HAP-1 (cell line): ENCODE data around the gene HJURP.
"Not testable (repeated sequence)": the region's sequence is repeated elsewhere in the genome, so short reads cannot be mapped to it uniquely, and the experiment has no call there.

Source experiments
- DNase-seq, 2 experiments: peaks; one replicate each; pipeline ENCODE4 v3.0.0-alpha.2; 2016 to 2020; ENCODE audit warnings: low spot score in 2 of 2
- H3K27me3 ChIP-seq: fragments of 250-450 bp; sonication (Bioruptor Pico); 2 replicates; pipeline ENCODE4 v1.5.1; 2020; ENCODE audit warnings: low read depth, mild to moderate bottlenecking, moderate library complexity
- H3K36me3 ChIP-seq: fragments of 250-450 bp; sonication (Bioruptor Pico); replicated peaks from 2 replicates; pipeline ENCODE4 v1.5.1; 2020; ENCODE audit warnings: mild to moderate bottlenecking
- H3K4me1 ChIP-seq: fragments of 250-450 bp; sonication (Bioruptor Pico); 2 replicates; pipeline ENCODE4 v1.5.1; 2020; ENCODE audit warnings: mild to moderate bottlenecking
- H3K4me3 ChIP-seq: fragments of 250-450 bp; sonication (Bioruptor Pico); 2 replicates; pipeline ENCODE4 v1.5.1; 2020; ENCODE audit warnings: mild to moderate bottlenecking, moderate library complexity
- H3K9me3 ChIP-seq: fragments of 250-450 bp; sonication (Bioruptor Pico); 2 replicates; pipeline ENCODE4 v1.5.1; 2020; ENCODE audit warnings: mild to moderate bottlenecking, moderate library complexity
- in situ Hi-C: fragments of 300-500 bp; cut with MboI; formaldehyde crosslinking; loops from 3 replicates; pipeline ENCODE4 v1.14.3; 2020; ENCODE audit warnings: low sequenced_read_pairs, inconsistent platforms, mixed read lengths

Gene HJURP, protein sequence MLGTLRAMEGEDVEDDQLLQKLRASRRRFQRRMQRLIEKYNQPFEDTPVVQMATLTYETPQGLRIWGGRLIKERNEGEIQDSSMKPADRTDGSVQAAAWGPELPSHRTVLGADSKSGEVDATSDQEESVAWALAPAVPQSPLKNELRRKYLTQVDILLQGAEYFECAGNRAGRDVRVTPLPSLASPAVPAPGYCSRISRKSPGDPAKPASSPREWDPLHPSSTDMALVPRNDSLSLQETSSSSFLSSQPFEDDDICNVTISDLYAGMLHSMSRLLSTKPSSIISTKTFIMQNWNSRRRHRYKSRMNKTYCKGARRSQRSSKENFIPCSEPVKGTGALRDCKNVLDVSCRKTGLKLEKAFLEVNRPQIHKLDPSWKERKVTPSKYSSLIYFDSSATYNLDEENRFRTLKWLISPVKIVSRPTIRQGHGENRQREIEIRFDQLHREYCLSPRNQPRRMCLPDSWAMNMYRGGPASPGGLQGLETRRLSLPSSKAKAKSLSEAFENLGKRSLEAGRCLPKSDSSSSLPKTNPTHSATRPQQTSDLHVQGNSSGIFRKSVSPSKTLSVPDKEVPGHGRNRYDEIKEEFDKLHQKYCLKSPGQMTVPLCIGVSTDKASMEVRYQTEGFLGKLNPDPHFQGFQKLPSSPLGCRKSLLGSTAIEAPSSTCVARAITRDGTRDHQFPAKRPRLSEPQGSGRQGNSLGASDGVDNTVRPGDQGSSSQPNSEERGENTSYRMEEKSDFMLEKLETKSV

DNA sequence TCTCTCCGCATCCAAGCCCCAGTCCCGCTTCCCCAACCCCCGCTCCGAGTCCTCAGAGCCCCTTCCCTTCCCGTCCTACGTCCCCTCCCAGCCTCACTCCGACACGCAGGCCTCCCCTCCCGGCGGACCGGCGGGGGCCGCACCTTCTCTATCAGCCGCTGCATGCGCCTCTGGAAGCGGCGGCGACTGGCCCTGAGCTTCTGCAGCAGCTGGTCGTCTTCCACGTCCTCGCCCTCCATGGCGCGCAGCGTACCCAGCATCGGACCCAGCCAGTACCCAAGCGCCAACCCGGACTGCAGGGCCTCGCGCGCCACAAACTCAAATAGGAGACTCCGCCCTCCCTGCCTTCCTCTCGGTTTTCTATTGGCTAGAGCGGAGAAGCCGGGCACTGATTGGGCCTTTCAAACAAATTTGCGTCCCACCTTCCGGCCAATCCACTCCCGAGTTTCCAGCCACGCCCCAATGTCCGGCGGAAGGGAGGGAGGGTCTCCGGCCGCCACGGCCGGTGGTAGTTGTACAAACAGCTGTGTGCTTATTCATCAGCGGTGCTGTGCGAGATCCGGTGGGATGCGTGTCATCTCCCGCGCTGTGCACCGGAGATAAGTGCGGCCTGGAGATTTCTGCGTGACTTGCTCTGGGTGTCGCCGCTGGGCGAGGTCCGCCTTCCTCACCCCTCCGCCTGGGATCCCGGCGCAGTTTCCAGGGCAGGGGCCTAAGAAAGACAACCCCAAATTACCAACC lies at the start of gene HJURP:
HJURP (minus strand) TSS at position 295 of the 741 bp plus-strand sequence; CDS start at position 260, 35 bp downstream.
- Histone ChIP-seq H3K9me3 (no peaks in the 10 kb centered on the region), H3K4me1 (peaks cover 14% of the 10 kb centered on the region), H3K27me3 (no peaks in the 10 kb centered on the region), H3K36me3 (peaks cover 49% of the 10 kb centered on the region), H3K4me3 (peak within 1 kb of the TSS; percentile 99)
- DNase-seq = peak; percentile 95 to 96
- in situ Hi-C loops = no loop called here

GRCh38 chr2:233901884-233902283 lies 47.5 kb upstream of the HJURP start:
- in situ Hi-C loops = no loop called here
- no peaks in the 10 kb centered on the region for H3K36me3 ChIP-seq
- H3K4me1 ChIP-seq = no peaks in the 10 kb centered on the region
- DNase-seq = no peak
- H3K4me3 ChIP-seq = no peak overlapping the region
- no peaks in the 10 kb centered on the region for H3K9me3 ChIP-seq
- H3K27me3 ChIP-seq = peaks cover 13% of the 10 kb centered on the region

DNA sequence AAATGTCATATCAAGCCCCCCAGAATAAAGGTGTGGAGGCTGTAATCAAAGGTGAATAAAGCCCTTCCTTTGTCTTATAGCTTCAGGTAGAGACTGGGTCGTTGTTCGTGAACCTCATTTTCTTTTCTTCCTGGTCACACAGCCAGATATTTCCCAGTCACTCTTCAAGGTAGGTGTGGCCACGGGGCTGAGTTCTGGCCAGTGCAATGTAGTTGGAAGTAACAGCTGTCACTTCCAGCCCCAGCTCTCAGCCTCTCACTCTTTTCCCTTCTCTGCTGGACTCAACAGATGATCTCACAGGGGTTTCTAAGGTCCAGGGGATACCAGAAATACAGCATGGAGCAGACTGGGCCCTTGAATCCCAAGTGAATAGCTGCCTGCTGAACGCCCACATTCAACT lies 47.0 kb upstream of the HJURP start:
- in situ Hi-C loops = no loop called here
- no peaks in the 10 kb centered on the region for H3K36me3 ChIP-seq
- peaks cover 13% of the 10 kb centered on the region for H3K27me3 ChIP-seq
- no peak overlapping the region for H3K4me3 ChIP-seq
- no peak for DNase-seq
- H3K9me3 ChIP-seq = no peaks in the 10 kb centered on the region
- no peaks in the 10 kb centered on the region for H3K4me1 ChIP-seq

GRCh38 chr2:233896253-233896652 lies 41.9 kb upstream of the HJURP start:
- H3K4me3 ChIP-seq, in situ Hi-C loops, H3K36me3 ChIP-seq, H3K9me3 ChIP-seq, H3K4me1 ChIP-seq, DNase-seq: not testable (repeated sequence)
- H3K27me3 ChIP-seq = peaks cover 13% of the 10 kb centered on the region

DNA sequence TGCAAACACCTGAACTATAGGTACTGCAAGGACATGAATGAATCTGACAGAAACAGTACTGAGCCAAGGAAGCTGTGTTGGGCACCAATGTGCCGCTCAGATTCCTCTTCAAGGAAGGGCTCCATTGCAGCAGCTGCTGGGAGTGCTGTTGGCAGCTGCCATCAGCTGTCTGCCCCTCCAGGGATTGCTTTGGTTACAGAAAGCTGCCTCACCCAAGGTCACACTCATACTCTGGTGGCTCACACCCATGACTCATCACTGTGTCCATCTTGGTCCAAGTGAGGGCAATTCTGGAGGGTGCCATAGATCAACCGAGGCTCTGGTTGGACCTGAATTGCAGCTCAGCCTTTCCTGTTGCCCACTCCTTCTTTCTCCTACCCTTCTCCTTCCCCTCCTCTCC lies 38.5 kb upstream of the HJURP start:
- H3K27me3 ChIP-seq = peaks cover 4% of the 10 kb centered on the region; the same call in 1 of the 2 replicates
- no peak for DNase-seq
- in situ Hi-C loops = no loop called here
- H3K4me3 ChIP-seq = no peak overlapping the region
- H3K9me3 ChIP-seq = no peaks in the 10 kb centered on the region
- H3K36me3 ChIP-seq = no peaks in the 10 kb centered on the region
- no peaks in the 10 kb centered on the region for H3K4me1 ChIP-seq

- peaks cover 2% of the 10 kb centered on the region; the same call in 1 of the 2 replicates for H3K27me3 ChIP-seq
- H3K36me3 ChIP-seq = no peaks in the 10 kb centered on the region
- H3K9me3 ChIP-seq = peaks cover 2% of the 10 kb centered on the region
- H3K4me3 ChIP-seq = no peak overlapping the region
- H3K4me1 ChIP-seq = no peaks in the 10 kb centered on the region
- no peak for DNase-seq
- in situ Hi-C loops = no loop called here
Measured at GRCh38 chr2:233882353-233882752, 28.0 kb upstream of the HJURP start.

- DNase-seq, H3K4me3 ChIP-seq, H3K9me3 ChIP-seq, H3K36me3 ChIP-seq, H3K4me1 ChIP-seq, in situ Hi-C loops: not testable (repeated sequence)
- H3K27me3 ChIP-seq = peaks cover 29% of the 10 kb centered on the region
Measured at GRCh38 chr2:233872125-233872524, 17.8 kb upstream of the HJURP start.

DNA sequence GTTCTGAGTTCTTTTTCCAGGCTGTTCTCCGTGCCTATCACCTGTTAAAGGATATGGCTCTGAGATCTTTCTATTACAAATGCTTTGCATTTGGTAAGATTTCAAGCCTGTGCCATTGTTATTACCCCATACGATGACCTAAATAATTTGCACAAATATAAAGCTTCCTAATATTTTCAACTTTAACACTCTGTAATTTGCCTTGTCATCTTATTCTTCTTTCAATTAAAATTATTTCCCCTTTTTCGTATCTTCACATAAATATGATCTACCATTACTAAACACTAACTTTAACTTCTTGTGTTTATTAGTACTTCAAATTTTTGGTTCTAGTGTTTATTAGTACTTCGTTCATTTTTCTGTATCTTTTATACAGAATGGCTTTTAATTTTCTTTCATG lies 17.1 kb upstream of the HJURP start:
- Histone ChIP-seq H3K9me3 (0 out of 2 replicates have a peak, but pooled peaks cover 3% of the 10 kb centered on the region), H3K4me1 (peaks cover 5% of the 10 kb centered on the region), H3K27me3 (peaks cover 29% of the 10 kb centered on the region), H3K36me3 (no peaks in the 10 kb centered on the region), H3K4me3 (no peak overlapping the region)
- in situ Hi-C loops = no loop called here
- no peak for DNase-seq

DNA sequence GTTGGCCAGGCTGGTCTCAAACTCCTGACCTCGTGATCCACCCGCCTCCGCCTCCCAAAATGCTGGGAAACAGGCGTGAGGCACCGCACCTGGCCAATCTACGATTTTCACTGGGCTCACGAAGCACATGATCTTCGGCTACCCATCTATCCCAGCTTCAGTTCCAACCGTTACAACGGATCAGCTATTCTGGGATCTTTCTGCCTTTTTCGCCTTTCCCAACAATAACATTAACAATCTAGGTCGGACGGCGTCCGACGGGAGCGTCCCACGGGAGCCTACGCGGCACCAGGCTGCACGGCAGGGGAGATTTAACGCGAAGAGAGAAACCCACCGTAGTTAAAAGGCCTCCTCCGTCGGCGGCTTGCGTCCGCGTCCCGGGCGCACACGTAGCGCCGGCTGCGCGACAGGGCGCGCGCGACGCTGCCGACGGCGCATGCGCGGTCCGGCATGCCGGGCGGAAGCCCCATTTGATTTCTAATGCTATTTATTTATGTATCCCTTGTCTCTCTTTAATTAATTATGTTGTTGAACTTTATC lies 13.7 kb upstream of the HJURP start, which contains the start of gene MSL3B:
MSL3B (minus strand) TSS at position 394 of the 540 bp plus-strand sequence.
- H3K4me1 ChIP-seq = peaks cover 5% of the 10 kb centered on the region
- H3K27me3 ChIP-seq = peaks cover 19% of the 10 kb centered on the region
- peak within 1 kb of the TSS; percentile 29 for H3K4me3 ChIP-seq
- H3K9me3 ChIP-seq = 0 out of 2 replicates have a peak, but pooled peaks cover 3% of the 10 kb centered on the region
- no peaks in the 10 kb centered on the region for H3K36me3 ChIP-seq
- in situ Hi-C loops = no loop called here
- peak; percentile 26 to 51 for DNase-seq

- Histone ChIP-seq H3K9me3 (0 out of 2 replicates have a peak, but pooled peaks cover 3% of the 10 kb centered on the region), H3K4me1 (peaks cover 9% of the 10 kb centered on the region), H3K36me3 (no peaks in the 10 kb centered on the region), H3K27me3 (peaks cover 9% of the 10 kb centered on the region; the same call in 1 of the 2 replicates), H3K4me3 (no peak overlapping the region)
- in situ Hi-C loops = no loop called here
- no peak for DNase-seq
Measured at GRCh38 chr2:233866479-233866878, 12.1 kb upstream of the HJURP start.

DNA sequence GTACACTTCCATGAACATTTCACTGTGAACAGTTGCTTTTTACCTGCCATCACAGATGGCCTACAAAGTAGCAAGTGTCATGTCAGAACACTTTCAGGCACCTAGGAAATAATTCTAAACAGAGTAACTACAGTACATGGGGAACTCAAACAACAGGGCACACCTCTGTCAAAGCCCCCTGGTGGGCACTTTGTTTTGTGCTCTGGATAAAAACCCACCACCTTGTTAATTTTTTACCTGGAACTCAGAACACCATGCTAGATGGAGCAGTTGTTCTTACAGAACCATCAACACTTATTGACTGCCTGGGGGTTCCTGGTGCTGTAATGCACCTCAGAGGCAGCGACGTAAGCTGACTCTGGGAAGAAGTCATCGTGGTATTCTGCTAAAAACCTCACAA lies 11.5 kb upstream of the HJURP start:
- no peak overlapping the region for H3K4me3 ChIP-seq
- no peak for DNase-seq
- in situ Hi-C loops = no loop called here

DNA sequence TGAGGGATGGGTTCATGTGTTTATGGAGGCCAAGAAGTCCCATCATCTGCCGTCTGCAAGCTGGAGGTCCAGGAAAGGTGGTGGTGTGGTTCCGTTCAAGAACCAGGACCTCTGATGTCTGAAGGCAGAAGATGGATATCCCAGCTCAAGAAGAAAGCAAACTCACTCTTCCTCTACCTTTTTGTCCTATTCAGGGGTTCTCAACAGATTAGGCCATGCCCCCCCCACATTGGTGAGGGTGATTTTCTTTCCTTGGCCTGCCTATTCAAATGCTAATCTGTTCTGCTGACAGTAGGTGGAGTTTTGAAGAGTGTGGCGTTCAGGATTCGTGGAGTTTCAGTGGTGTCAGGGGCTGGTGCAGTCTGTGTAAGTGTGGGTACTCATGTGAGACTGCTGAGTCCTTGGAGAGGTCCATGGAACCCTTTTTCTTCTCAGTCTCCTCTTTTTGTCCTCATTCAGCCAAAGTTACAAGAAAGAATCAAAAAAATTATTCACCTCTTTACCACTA lies 8.0 kb upstream of the HJURP start:
- no peak for DNase-seq
- Histone ChIP-seq H3K36me3 (no peaks in the 10 kb centered on the region), H3K27me3 (no peaks in the 10 kb centered on the region), H3K9me3 (0 out of 2 replicates have a peak, but pooled peaks cover 1% of the 10 kb centered on the region), H3K4me3 (no peak overlapping the region), H3K4me1 (peaks cover 6% of the 10 kb centered on the region)
- in situ Hi-C loops = no loop called here

More for the DNA sequence above, 11.5 kb upstream of the HJURP start:
- no peaks in the 10 kb centered on the region for H3K36me3 ChIP-seq
- peaks cover 3% of the 10 kb centered on the region; the same call in 1 of the 2 replicates for H3K27me3 ChIP-seq
- H3K9me3 ChIP-seq = 0 out of 2 replicates have a peak, but pooled peaks cover 3% of the 10 kb centered on the region
- H3K4me1 ChIP-seq = peaks cover 9% of the 10 kb centered on the region

GRCh38 chr2:233858331-233858730 lies 4.0 kb upstream of the HJURP start:
- no peak for DNase-seq
- no peak overlapping the region for H3K4me3 ChIP-seq
- no peaks in the 10 kb centered on the region for H3K9me3 ChIP-seq
- peaks cover 10% of the 10 kb centered on the region for H3K4me1 ChIP-seq
- no peaks in the 10 kb centered on the region for H3K27me3 ChIP-seq
- H3K36me3 ChIP-seq = peaks cover 10% of the 10 kb centered on the region
- in situ Hi-C loops = no loop called here
